Gastroesophageal sphincter (tissue), 4 donors: ENCODE results near the gene BCAS3. TPM values are rescaled to one million over a fixed set of nuclear protein-coding genes. Genes with fewer than 3 reads are reported as not detected.
A peak's percentile ranks its signal among the peaks of the same experiment; 100 is the strongest.

Experiments
- ATAC-seq: fragments of 150-250 bp; one replicate; pipeline ENCODE4 v1.9.1; 2016; ENCODE audit warnings: mild to moderate bottlenecking, moderate library complexity
- H3K27ac ChIP-seq, 4 donors: fragments of 200-600 bp; sonication (generic) in 3 of 4; 1 replicate in 3 of 4; 2 replicates in 1 of 4; pipeline ENCODE4 v1.5.1; 2016 to 2019
- H3K27me3 ChIP-seq: fragments of 200-600 bp; sonication (generic); one replicate; pipeline ENCODE4 v1.5.1; 2019
- H3K36me3 ChIP-seq, 2 donors: fragments of 200-600 bp; sonication (generic); one replicate each; pipeline ENCODE4 v1.5.1; 2019; ENCODE audit warnings: control low read depth in 1 of 2
- H3K4me1 ChIP-seq, 3 donors: fragments of 200-600 bp; sonication (generic); 1 replicate in 2 of 3; 2 replicates in 1 of 3; pipeline ENCODE4 v1.5.1; 2016 to 2019; ENCODE audit warnings: control low read depth in 2 of 3
- H3K4me3 ChIP-seq, 2 donors: fragments of 200-600 bp; sonication (generic); one replicate each; pipeline ENCODE4 v1.5.1; 2019; ENCODE audit warnings: mild to moderate bottlenecking in 1 of 2, moderate library complexity in 1 of 2
- H3K9me3 ChIP-seq, 3 donors: fragments of 200-600 bp; sonication (generic); one replicate each; pipeline ENCODE4 v1.5.1; 2017 to 2019; ENCODE audit warnings: control low read depth in 2 of 3
- EP300 ChIP-seq: sonication (generic); formaldehyde crosslinking; IDR thresholded peaks from one replicate; pipeline ENCODE4 v1.6.1; 2017; ENCODE audit warnings: antibody characterized with exemption, mild to moderate bottlenecking
- POLR2A ChIP-seq, 2 donors: fragments of 450-650 bp; IDR thresholded peaks; one replicate each; pipeline ENCODE4 v1.6.1; 2017; ENCODE audit warnings: antibody characterized with exemption in 2 of 2, mild to moderate bottlenecking in 2 of 2, moderate library complexity in 1 of 2
- POLR2AphosphoS5 ChIP-seq: sonication (generic); formaldehyde crosslinking; IDR thresholded peaks from one replicate; pipeline ENCODE4 v1.6.1; 2017; ENCODE audit warnings: antibody characterized with exemption
- WGBS, 2 donors: methylation state at CpG; one replicate each; pipeline ENCODE4 v1.1.5; 2018; ENCODE audit warnings: low coverage in 1 of 2; 5-methylcytosine and 5-hydroxymethylcytosine counted together
- total RNA-seq, 4 donors: library from RNA; depleted of rRNA; stranded (reverse); fragments of >200 nt; gene quantifications; one replicate each; pipeline ENCODE4 v1.1.0, GENCODE V29; 2016
- TF ChIP-seq, protein P1 (sequence below), 4 experiments: fragments of 200-600 bp in 2 of 4; fragments of 450-650 bp in 2 of 4; sonication (generic) in 1 of 4; IDR thresholded peaks; one replicate each; pipeline ENCODE4 v1.5.1; 2017 to 2019; ENCODE audit warnings: antibody characterized with exemption in 4 of 4, mild to moderate bottlenecking in 2 of 4, moderate library complexity in 2 of 4

Gene BCAS3
- total RNA-seq, 4 donors from 2014 or later: 18.8 to 37.0 (median 34.5) TPM

DNA sequence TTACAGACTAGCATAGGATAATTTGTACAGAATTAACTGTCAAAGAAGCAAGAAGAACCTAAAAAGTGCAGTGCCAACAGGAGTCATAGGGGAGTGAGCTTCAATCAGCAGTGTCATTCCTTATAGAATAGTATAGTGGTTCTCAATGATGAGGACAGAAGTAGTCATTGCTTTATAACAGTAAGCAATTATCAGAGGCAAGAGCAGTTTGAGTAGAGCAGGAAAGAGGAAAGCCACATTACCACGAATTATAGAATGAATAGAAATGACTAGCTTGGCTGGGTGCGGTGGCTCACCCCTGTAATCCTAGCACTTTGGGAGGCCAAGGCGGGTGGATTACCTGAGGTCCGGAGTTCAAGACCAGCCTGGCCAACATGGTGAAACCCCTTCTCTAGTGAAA is 512.3 kb downstream of the BCAS3 start:
- Histone ChIP-seq H3K4me1 (no peaks in the 10 kb centered on the region), H3K4me3 (no peak overlapping the region), H3K36me3 (no peaks in the 10 kb centered on the region), H3K27ac (no peak overlapping the region), H3K27me3 (no peaks in the 10 kb centered on the region), H3K9me3 (no peaks in the 10 kb centered on the region)
- ATAC-seq: no peak
- 91 to 93% methylated on average over 3 to 4 of the region's 4 CpGs for WGBS, 2 donors
- TF ChIP-seq POLR2A (IDR thresholded peaks at IDR 0.05) (no peak), EP300 (no peak), POLR2AphosphoS5 (no peak)
- TF ChIP-seq, protein P1, sequence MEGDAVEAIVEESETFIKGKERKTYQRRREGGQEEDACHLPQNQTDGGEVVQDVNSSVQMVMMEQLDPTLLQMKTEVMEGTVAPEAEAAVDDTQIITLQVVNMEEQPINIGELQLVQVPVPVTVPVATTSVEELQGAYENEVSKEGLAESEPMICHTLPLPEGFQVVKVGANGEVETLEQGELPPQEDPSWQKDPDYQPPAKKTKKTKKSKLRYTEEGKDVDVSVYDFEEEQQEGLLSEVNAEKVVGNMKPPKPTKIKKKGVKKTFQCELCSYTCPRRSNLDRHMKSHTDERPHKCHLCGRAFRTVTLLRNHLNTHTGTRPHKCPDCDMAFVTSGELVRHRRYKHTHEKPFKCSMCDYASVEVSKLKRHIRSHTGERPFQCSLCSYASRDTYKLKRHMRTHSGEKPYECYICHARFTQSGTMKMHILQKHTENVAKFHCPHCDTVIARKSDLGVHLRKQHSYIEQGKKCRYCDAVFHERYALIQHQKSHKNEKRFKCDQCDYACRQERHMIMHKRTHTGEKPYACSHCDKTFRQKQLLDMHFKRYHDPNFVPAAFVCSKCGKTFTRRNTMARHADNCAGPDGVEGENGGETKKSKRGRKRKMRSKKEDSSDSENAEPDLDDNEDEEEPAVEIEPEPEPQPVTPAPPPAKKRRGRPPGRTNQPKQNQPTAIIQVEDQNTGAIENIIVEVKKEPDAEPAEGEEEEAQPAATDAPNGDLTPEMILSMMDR (IDR thresholded peaks at IDR 0.05): no peak

DNA sequence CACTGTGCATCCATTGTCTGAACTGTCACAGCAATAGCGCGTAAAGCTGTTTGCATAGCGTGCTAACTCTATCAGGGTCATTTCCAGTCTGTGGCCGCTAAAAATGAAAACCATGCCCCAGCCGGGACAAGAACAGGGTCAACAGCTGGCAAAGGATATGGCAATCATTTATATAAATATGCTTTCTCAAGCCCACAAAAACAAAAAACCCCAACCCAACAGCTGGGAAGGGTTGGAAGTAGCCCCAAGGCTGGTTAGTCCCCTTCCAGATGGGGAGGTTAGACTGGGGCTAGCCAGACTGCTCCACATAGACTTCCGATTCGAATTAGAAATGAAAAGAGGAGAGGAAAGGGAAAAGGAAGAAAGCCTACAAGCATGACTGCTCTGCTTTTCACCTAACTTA is 518.7 kb downstream of the BCAS3 start:
- Histone ChIP-seq H3K9me3 (no peaks in the 10 kb centered on the region), H3K27me3 (no peaks in the 10 kb centered on the region), H3K4me1 (peaks cover 0 to 26% (median 5%) of the 10 kb centered on the region in 3 donors), H3K36me3 (no peaks in the 10 kb centered on the region), H3K27ac (peak overlapping the region in 2 of 4 donors; percentile 23 to 35), H3K4me3 (no peak overlapping the region)
- ATAC-seq: no peak
- TF ChIP-seq EP300: no peak
- no peak for TF ChIP-seq POLR2A (IDR thresholded peaks at IDR 0.05)
- 44 to 65% methylated on average over 3 to 5 of the region's 7 CpGs for WGBS, 2 donors

DNA sequence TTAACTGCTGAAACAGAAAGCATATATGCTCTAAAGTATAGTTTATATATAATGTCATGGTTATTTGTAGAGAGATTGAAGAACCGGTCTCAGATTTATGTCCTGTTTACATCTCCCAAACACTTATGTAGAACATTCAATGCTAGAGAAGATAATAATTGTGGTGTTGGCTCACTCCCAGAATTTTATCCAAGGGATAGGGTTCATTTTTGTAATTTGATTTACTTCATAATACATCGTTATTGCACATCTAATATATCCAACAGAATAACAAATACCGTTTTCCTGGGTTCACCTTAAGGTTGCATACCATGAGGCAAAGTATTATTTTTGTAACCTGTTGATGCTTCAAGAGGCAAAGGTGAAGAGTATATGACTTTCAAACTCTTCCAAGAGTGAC is 519.1 kb downstream of the BCAS3 start:
- TF ChIP-seq POLR2A (IDR thresholded peaks at IDR 0.05) (no peak), POLR2AphosphoS5 (no peak), EP300 (no peak)
- TF ChIP-seq, protein P1 (IDR thresholded peaks at IDR 0.05): no peak
- ATAC-seq: no peak
- 48 to 74% methylated on average over 3 of the region's 3 CpGs for WGBS, 2 donors
- no peaks in the 10 kb centered on the region for H3K36me3 ChIP-seq
- H3K27me3 ChIP-seq: no peaks in the 10 kb centered on the region
- no peak overlapping the region for H3K4me3 ChIP-seq
- peak overlapping the region in 1 of 4 donors; percentile 23 for H3K27ac ChIP-seq
- no peaks in the 10 kb centered on the region for H3K9me3 ChIP-seq
- peaks cover 0 to 30% (median 5%) of the 10 kb centered on the region in 3 donors for H3K4me1 ChIP-seq

DNA sequence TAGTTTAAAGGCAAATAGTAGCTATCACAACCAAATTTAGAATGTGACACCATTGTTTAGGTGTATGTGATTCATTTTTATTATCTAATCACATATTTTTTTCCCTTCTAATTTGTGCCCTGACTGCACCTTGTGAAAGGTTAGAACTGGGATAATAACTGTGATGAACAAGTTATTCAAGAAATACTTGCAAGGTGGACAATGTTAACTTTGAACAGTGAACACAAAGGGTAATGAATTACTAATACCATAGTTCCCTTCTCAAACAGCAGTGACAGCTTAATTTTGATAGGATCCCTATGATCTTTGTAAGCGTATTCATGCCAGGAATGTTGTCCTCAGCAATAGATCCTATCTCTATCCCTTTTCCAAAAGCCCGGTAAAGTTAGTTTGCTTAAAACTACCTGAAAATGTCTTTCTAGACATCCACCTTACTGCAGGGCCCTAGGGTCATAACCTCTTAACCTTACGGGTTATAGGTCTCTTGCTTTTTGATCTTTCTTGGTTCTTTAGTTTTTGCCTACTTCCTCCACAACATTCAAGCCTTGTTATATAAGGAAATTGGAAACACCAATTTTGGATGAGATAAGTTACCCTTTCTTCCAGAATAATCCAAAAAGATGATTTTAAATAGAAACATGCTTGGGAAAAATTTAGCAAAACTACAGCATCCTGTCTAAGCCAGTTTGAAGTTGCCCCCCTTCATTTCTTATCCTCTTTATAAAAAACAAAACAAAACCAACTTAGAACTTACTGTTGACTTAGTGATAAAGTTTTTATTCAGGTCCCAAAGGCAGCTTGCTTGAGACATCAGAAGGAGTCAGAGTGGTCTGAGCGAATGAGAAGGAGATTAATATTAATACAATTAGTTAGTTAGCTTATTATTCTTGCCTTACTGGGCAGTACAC is 522.0 kb downstream of the BCAS3 start:
- Histone ChIP-seq H3K27ac (peak overlapping the region; percentile 25 to 82 (median 77)), H3K27me3 (no peaks in the 10 kb centered on the region), H3K4me1 (peaks cover 0 to 56% (median 8%) of the 10 kb centered on the region in 3 donors), H3K36me3 (no peaks in the 10 kb centered on the region), H3K9me3 (no peaks in the 10 kb centered on the region), H3K4me3 (no peak overlapping the region)
- 77 to 88% methylated on average over 4 of the region's 4 CpGs for WGBS, 2 donors
- TF ChIP-seq EP300 (no peak), POLR2A (IDR thresholded peaks at IDR 0.05) (no peak), POLR2AphosphoS5 (no peak)
- TF ChIP-seq, protein P1 (IDR thresholded peaks at IDR 0.05): no peak
- ATAC-seq: no peak

DNA sequence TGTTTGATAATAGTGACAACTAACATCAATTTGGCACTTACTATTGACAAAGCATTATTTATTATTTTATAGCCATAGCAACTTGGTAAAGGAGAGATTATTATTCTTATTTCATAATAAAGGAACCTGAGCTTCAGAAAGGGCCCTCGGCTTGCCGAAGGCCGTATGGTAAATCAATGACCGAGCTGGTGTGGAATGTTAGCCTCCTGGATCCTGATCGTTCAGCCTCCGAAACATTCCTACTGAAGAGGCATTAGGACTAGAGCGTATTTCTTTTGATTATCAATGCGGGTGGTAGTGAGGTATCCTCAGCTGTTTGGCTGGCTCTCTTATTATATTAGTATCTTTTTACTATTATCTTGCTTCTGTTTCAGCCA is 522.7 kb downstream of the BCAS3 start:
- WGBS, 2 donors: 82 to 95% methylated on average over 8 of the region's 8 CpGs
- Histone ChIP-seq H3K36me3 (no peaks in the 10 kb centered on the region), H3K27ac (peak overlapping the region; percentile 25 to 82 (median 77)), H3K27me3 (no peaks in the 10 kb centered on the region), H3K4me3 (no peak overlapping the region), H3K4me1 (peaks cover 0 to 60% (median 8%) of the 10 kb centered on the region in 3 donors), H3K9me3 (no peaks in the 10 kb centered on the region)
- ATAC-seq: no peak
- TF ChIP-seq POLR2A (IDR thresholded peaks at IDR 0.05) (no peak), POLR2AphosphoS5 (no peak), EP300 (no peak)
- TF ChIP-seq, protein P1 (IDR thresholded peaks at IDR 0.05): no peak
